ENCODE results near the gene PTGR1. TPM values are rescaled to one million over a fixed set of nuclear protein-coding genes. Genes with fewer than 3 reads are reported as not detected.

Gene PTGR1
- total RNA-seq, 2 donors from 2014 or later, result 43.9 to 110 TPM

DNA sequence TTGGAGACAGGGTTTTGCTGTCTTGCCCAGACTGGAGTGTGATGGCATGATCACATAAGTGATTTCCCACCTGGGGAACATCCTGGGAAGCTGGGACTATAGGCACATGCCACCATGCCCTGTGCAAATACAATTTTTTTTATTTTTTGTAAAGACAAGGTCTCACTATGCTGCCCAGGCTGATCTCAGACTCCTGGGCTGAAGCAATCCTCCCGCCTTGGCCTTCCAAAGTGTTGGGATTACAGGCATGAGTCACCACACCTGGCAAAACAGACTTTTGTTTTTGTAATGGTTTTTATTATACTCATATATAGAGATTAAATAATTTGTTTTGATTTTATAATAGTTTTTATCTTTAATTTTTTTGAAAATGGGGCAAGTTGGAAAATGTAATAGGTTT, 46.4 kb upstream of the PTGR1 start:
- no peak for DNase-seq (ENCODE audit: low spot score)
- Histone ChIP-seq H3K27me3 (replicated peaks; ENCODE audit: insufficient read depth) (no peaks in the 10 kb centered on the region), H3K4me3 (no peak overlapping the region), H3K36me3 (no peaks in the 10 kb centered on the region), H3K27ac (no peak overlapping the region), H3K9me3 (no peaks in the 10 kb centered on the region), H3K4me1 (replicated peaks) (no peaks in the 10 kb centered on the region)
- WGBS, result 90% methylated on average over 1 of the region's 1 CpG
- intact Hi-C loops (cut with DNase I), result no loop called here
- TF ChIP-seq POLR2A (IDR thresholded peaks at IDR 0.05), result no peak
- TF ChIP-seq, protein P1, sequence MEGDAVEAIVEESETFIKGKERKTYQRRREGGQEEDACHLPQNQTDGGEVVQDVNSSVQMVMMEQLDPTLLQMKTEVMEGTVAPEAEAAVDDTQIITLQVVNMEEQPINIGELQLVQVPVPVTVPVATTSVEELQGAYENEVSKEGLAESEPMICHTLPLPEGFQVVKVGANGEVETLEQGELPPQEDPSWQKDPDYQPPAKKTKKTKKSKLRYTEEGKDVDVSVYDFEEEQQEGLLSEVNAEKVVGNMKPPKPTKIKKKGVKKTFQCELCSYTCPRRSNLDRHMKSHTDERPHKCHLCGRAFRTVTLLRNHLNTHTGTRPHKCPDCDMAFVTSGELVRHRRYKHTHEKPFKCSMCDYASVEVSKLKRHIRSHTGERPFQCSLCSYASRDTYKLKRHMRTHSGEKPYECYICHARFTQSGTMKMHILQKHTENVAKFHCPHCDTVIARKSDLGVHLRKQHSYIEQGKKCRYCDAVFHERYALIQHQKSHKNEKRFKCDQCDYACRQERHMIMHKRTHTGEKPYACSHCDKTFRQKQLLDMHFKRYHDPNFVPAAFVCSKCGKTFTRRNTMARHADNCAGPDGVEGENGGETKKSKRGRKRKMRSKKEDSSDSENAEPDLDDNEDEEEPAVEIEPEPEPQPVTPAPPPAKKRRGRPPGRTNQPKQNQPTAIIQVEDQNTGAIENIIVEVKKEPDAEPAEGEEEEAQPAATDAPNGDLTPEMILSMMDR (IDR thresholded peaks at IDR 0.05), result no peak
- TF ChIP-seq POLR2AphosphoS5 (IDR thresholded peaks at IDR 0.05), result no peak

DNA sequence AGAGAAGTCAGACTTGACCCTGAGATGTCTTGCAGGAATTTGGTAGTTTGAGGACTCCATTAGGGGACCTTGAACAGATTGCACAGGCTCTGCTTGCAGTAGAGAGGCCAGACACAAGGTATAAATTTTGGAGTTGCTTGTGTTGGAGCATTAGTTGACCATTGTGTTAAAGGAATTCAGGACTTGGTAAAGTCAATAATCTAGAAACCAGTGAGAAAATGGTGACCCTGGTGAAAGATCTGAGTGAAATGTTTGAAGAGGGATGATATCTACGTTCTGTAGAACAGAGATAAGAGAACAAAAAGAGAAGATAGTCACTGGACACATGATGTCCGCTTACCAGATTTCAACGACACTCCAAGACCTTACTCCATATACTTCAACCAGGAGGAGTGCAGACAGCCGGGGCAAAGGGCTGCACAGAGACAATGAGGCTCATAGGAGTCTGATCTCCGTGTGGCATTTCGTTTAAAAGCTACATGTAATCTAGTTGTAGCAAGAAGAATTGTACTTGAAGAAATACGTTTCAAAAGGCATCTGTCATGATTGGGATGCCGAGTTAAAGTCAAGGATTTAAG, 44.8 kb upstream of the PTGR1 start:
- no peak for DNase-seq (ENCODE audit: low spot score)
- TF ChIP-seq POLR2A (IDR thresholded peaks at IDR 0.05) (no peak), POLR2AphosphoS5 (IDR thresholded peaks at IDR 0.05) (no peak)
- TF ChIP-seq, protein P1 (IDR thresholded peaks at IDR 0.05), result no peak
- H3K9me3 ChIP-seq, result no peaks in the 10 kb centered on the region
- no peaks in the 10 kb centered on the region for H3K36me3 ChIP-seq
- intact Hi-C loops (cut with DNase I), result no loop called here
- WGBS, result 90% methylated on average over 8 of the region's 8 CpGs
- no peak overlapping the region for H3K27ac ChIP-seq
- H3K27me3 ChIP-seq (replicated peaks; ENCODE audit: insufficient read depth), result no peaks in the 10 kb centered on the region
- no peak overlapping the region for H3K4me3 ChIP-seq
- no peaks in the 10 kb centered on the region for H3K4me1 ChIP-seq (replicated peaks)

DNA sequence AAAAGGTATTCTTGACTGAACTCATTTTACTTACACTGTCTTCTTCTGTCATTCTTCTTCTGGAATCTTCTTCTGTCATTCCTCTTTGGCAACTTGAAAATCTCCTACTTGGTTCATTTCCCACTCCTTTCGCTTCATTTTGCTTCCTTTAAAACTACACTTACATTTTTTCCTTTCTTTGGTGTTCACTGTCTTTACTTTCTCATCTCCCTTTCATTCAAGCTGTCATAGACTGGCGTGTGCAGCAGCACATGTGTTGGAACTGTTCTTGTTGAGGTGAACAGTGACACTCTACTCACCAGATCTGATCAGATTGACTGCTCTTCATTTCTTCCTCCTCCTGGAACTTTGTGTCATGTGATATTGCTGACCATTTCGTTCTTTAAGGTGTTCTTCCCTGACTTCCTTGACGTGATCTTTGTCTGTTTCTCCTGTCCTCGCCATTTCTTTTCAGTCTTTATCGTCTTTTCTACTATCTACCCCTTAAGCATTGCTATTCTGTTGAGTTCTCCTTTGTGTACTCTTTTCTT, 38.0 kb upstream of the PTGR1 start:
- intact Hi-C loops (cut with DNase I), result no loop called here
- Histone ChIP-seq H3K4me3 (no peak overlapping the region), H3K27me3 (replicated peaks; ENCODE audit: insufficient read depth) (no peaks in the 10 kb centered on the region), H3K36me3 (no peaks in the 10 kb centered on the region), H3K4me1 (replicated peaks) (peaks cover 4% of the 10 kb centered on the region), H3K9me3 (no peaks in the 10 kb centered on the region), H3K27ac (no peak overlapping the region)
- 62% methylated on average over 6 of the region's 6 CpGs for WGBS
- TF ChIP-seq POLR2AphosphoS5 (IDR thresholded peaks at IDR 0.05) (peak; percentile 10), POLR2A (IDR thresholded peaks at IDR 0.05) (no peak)
- no peak for DNase-seq (ENCODE audit: low spot score)

DNA sequence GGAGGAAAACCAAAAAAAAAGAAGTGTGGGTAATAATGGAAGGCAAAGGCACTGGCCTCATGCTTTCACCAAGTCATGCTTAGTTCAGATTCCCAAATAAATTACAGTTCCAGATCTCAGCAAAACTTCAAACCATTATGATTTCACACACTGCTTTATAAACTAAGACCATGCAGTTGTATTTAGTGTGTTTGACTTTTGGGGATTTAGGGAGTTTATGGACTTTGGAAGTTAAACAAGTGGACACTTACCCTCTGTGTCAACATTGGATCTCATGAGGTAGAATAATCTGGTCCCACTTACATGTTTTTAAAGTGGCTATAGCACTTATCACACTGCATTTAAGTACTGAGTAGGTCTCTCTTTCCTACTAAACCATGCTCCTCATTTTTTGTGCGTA, 35.4 kb upstream of the PTGR1 start:
- Histone ChIP-seq H3K9me3 (no peaks in the 10 kb centered on the region), H3K4me1 (replicated peaks) (peaks cover 4% of the 10 kb centered on the region), H3K27ac (no peak overlapping the region), H3K27me3 (replicated peaks; ENCODE audit: insufficient read depth) (no peaks in the 10 kb centered on the region), H3K4me3 (no peak overlapping the region), H3K36me3 (no peaks in the 10 kb centered on the region)
- TF ChIP-seq POLR2AphosphoS5 (IDR thresholded peaks at IDR 0.05), result no peak
- TF ChIP-seq, protein P1 (IDR thresholded peaks at IDR 0.05), result no peak
- no peak for TF ChIP-seq POLR2A (IDR thresholded peaks at IDR 0.05)
- 88% methylated on average over 1 of the region's 1 CpG for WGBS
- DNase-seq (ENCODE audit: low spot score), result no peak
- intact Hi-C loops (cut with DNase I), result no loop called here

DNA sequence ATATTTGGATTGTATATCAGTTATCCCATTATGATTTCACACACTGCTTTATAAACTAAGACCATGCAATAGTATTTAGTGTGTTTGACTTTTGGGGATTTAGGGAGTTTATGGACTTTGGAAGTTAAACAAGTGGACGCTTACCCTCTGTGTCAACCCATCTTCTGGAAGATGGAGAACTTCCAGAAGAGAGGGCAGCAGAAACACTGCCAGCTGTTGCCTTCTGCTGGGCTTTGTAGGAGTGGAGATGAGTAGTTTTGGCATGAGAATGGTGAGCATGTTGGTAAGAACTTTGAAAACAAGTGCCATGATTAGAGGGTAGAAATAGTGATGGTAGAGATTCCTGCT, 33.9 kb upstream of the PTGR1 start:
- WGBS, result 68% methylated on average over 1 of the region's 1 CpG
- DNase-seq (ENCODE audit: low spot score), result no peak
- intact Hi-C loops (cut with DNase I), result no loop called here

More for the DNA sequence above, 33.9 kb upstream of the PTGR1 start:
- H3K4me3 ChIP-seq, result no peak overlapping the region
- no peaks in the 10 kb centered on the region for H3K27me3 ChIP-seq (replicated peaks; ENCODE audit: insufficient read depth)
- no peaks in the 10 kb centered on the region for H3K9me3 ChIP-seq
- H3K36me3 ChIP-seq, result no peaks in the 10 kb centered on the region
- peaks cover 4% of the 10 kb centered on the region for H3K4me1 ChIP-seq (replicated peaks)
- TF ChIP-seq, protein P1 (IDR thresholded peaks at IDR 0.05), result no peak
- TF ChIP-seq POLR2AphosphoS5 (IDR thresholded peaks at IDR 0.05) (no peak), POLR2A (IDR thresholded peaks at IDR 0.05) (no peak)
- no peak overlapping the region for H3K27ac ChIP-seq
